AG09309 (cell line): ENCODE data around the gene AIFM3.
A peak's percentile ranks its signal among the peaks of the same experiment; 100 is the strongest.

Experiments
- DNase-seq: peaks from one replicate; pipeline ENCODE4 v3.0.0-alpha.2; 2010; ENCODE audit warnings: low read depth
- H3K4me3 ChIP-seq: 2 replicates; pipeline ENCODE4 v1.5.1; 2011; ENCODE audit warnings: mild to moderate bottlenecking, low read depth, low read length, moderate library complexity; ENCODE audit not compliant: control insufficient read depth
- TF ChIP-seq, protein P1 (sequence below): IDR thresholded peaks from 2 replicates; pipeline ENCODE4 v1.5.1; 2011; ENCODE audit warnings: mild to moderate bottlenecking, low read depth, low read length, inconsistent platforms; ENCODE audit not compliant: insufficient read depth, control insufficient read depth; ENCODE audit errors: missing control alignments

The AIFM3 gene

DNA sequence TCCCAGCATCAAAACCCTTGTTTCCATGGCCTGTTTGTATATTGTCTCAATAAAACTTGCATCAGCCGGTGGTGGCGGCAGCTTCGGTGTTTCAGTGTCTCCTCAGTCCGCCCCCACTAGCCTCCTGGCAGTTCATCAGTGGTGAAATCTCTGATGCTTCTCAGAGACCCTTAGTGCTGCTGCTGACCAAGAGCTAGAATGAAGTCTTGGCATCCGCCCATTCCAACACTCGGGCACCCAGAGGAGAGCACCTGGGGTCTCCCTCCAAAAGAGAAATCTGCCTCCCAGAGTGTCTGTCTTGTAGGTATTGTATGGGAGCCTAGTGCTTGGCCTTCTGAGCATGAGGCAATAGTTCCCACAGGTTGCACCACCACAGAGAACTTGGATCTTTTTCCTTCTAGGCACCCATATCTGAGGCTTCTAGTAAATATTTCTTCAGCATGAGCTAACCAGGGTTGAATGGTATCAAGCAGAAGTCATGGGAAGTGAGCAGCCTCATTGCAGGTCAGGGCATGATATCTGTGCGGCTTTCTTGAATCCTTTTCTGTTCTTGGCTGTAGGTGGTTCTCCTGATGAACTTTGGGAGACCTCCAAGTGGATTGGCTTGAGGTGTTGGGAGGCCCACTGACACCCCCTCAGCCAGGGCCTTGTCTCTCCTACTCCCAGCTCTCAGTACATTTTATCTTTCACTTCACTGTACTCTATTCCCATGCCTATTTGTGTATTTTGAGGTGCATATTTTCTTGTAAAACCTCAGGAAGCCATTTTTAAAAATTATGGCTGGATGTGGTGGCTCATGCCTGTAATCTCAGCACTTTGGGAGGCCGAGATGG is 13.2 kb upstream of the AIFM3 start:
- peak; percentile 34 for DNase-seq
- TF ChIP-seq, protein P1, sequence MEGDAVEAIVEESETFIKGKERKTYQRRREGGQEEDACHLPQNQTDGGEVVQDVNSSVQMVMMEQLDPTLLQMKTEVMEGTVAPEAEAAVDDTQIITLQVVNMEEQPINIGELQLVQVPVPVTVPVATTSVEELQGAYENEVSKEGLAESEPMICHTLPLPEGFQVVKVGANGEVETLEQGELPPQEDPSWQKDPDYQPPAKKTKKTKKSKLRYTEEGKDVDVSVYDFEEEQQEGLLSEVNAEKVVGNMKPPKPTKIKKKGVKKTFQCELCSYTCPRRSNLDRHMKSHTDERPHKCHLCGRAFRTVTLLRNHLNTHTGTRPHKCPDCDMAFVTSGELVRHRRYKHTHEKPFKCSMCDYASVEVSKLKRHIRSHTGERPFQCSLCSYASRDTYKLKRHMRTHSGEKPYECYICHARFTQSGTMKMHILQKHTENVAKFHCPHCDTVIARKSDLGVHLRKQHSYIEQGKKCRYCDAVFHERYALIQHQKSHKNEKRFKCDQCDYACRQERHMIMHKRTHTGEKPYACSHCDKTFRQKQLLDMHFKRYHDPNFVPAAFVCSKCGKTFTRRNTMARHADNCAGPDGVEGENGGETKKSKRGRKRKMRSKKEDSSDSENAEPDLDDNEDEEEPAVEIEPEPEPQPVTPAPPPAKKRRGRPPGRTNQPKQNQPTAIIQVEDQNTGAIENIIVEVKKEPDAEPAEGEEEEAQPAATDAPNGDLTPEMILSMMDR = no peak
- no peak overlapping the region for H3K4me3 ChIP-seq

DNA sequence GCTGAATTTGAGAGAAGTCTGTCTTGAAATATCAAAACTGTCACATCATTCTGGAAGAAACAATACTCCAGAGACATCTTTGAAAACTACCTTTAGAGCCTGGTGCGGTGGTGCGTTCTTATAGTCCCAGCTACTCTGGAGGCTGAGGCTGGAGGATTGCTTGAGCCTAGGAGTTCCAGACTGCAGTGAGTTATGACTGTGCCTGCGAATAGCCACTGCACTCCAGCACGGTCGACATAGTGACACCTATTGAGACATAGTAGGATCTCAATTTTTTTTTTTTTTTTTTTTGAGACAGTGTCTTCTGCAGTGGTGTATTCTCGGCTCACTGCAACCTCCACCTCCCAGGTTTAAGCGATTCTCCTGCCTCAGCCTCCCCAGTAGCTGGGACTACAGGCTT is 11.5 kb upstream of the AIFM3 start:
- DNase-seq = no peak
- no peak overlapping the region for H3K4me3 ChIP-seq

DNA sequence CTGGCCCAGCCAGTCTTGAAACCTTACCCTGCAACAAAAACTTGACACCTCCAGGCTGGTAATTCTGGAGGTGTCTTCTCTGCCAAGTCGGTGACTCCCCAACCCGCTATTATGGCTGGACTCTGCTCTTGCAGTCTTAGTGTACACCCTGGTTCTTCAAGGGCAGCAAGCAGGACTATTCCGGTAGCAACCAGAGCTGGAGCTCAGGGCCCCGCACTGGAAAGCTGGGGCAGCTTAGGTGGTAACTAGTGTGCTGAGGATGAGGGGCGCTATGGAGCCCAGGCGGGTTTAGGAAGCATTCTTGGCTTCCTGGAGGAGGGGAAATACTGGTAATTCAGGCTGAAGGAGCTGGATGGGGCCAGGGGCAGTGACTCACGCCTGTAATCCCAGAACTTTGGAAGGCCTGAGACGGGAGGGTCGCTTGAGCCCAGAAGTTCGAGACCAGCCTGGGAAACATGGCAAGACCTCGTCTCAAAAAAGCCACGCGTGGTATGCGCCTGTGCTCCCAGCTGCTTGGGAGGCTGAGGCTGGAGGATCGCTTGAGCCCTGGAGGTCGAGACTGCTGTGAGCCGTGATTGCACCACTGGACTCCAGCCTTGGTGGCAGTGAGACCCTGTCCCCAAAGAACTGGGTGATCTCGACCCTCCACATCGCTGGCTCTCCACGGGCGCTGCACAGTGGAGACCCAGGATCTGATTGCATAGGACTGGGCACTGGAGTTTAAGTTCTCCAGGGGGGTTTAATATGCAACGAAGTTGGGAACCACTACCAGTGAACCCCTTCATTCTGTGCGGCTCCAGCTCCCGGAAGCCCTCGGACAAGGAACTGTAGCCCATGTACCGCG is 10.6 kb upstream of the AIFM3 start:
- TF ChIP-seq, protein P1 = no peak
- H3K4me3 ChIP-seq = peak overlapping the region; percentile 63
- DNase-seq = no peak

More for the DNA sequence above, 11.5 kb upstream of the AIFM3 start:
- TF ChIP-seq, protein P1 = no peak

DNA sequence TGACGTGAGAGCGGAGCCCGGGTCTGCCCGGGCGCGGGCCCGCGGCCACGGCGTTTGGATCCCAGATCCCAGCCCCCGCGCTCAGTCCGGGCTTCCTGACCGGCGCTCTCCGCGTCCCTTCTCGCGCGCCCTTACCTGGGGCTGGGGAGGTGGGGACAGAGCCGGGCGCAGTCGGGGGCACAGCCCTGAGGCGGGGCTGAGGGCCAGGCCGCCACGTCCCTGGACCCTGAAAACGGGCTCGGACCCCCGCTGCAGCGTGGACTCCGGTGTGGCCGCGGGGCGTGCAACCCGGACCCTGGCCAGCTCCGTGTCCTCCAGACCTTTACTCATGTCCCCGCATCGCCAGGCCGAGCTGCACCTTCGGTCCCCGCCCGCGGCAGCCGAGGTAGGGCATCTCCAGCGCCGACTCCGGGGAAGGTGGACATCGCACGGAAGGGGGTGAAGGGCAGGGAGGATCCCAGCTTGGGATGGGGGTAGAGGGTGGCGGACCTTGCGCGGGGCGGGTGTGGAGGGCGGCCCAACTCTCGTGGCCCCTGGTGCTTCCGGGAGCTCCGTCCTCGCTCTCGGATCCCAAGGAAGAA is 9.9 kb upstream of the AIFM3 start:
- DNase-seq = no peak
- H3K4me3 ChIP-seq = peak overlapping the region; percentile 63

DNA sequence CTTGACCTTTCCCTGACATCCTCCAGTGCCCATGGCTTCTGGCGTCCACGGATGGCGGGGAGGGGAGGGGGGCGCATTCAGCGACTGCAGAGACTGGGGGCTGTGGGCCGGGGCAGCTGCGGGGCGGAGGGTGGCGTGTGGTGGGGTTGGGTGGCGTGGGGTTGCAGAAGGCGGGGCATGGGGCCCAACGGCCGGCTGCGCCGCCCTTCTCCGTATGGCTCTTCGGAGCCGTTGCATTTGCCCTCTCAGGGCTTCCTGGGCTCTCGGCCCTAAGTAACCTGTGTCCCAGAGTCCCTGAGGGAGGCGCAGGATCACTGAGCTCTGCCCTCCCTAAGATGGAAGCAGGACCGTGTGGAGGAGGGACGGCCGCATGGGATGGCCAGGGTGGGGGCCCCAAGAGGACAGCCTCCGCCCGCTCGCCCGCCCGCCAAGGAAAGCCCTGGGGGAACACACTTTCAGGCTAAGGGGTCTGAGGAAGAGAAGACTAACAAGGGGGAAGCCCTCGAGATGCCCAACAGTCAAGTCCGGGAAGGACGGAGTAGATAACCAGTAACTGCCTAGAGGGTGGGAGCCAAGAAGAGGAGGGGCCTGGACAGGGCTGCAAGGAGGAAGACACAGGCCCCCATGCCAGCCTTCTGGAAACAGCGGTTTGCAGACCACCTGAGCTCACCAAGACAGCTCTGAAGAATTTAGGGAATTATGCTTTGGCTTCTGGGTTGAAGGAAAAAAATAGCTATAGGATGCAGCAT is 9.2 kb upstream of the AIFM3 start:
- H3K4me3 ChIP-seq = peak overlapping the region; percentile 63
- TF ChIP-seq, protein P1 = no peak
- DNase-seq = no peak

More for the DNA sequence above, 9.9 kb upstream of the AIFM3 start:
- TF ChIP-seq, protein P1 = no peak
